GM12878 (cell line): ENCODE data around the gene PSMB7. TPM values are rescaled to one million over a fixed set of nuclear protein-coding genes. Genes with fewer than 3 reads are reported as not detected.

Experiments used
- ATAC-seq: fragments of 200-7000 bp; cut with Tn5 transposase; 3 replicates; pipeline ENCODE4 v1.9.1; 2020; ENCODE audit warnings: mild to moderate bottlenecking, moderate library complexity
- BruUV-seq: library from RNA; stranded (reverse); fragments of 400-500 nt; replicated peaks from 2 replicates; lab custom pipeline; 2021; lab: Mats Ljungman, UMichigan
- CTCF ChIA-PET: fragments of 300-600 bp; sonication (Branson Sonifier 250); formaldehyde crosslinking; extraction: SDS; loops from one replicate; lab custom pipeline; 2021; ENCODE audit warnings: inconsistent platforms; lab: Yijun Ruan, JAX
- POLR2A ChIA-PET: fragments of 350-600 bp; formaldehyde crosslinking; extraction: SDS; loops from one replicate; lab custom pipeline; 2021; ENCODE audit warnings: inconsistent platforms; lab: Charles Lee
- RAD21 ChIA-PET: fragments of 300-600 bp; sonication (Branson Sonifier 250); formaldehyde crosslinking; loops from one replicate; lab custom pipeline; 2023; ENCODE audit warnings: antibody characterized with exemption; ENCODE audit not compliant: unreplicated experiment; lab: Charles Lee
- SMC1A ChIA-PET: fragments of 300-600 bp; sonication (Branson Sonifier 250); formaldehyde crosslinking; loops from one replicate; lab custom pipeline; 2023; ENCODE audit not compliant: unreplicated experiment, uncharacterized antibody; lab: Charles Lee
- DNase-seq: peaks from one replicate; pipeline ENCODE4 v3.0.0-alpha.2; 2011; ENCODE audit warnings: low read depth, low spot score
- FAIRE-seq: peaks from 3 replicates; lab custom pipeline; 2011; peaks lifted over from hg19 to GRCh38; lab: Jason Lieb, UNC
- H2AFZ ChIP-seq: 2 replicates; pipeline ENCODE4 v1.6.0; 2011; ENCODE audit warnings: low read depth, low read length, control low read depth; ENCODE audit not compliant: control insufficient read depth
- H3K27ac ChIP-seq: 2 replicates; pipeline ENCODE4 v1.5.1; 2011; ENCODE audit warnings: control low read depth; ENCODE audit not compliant: control insufficient read depth, insufficient read depth
- H3K27me3 ChIP-seq, 2 experiments: replicated peaks in 1 of 2; 2 replicates each; pipeline versions ENCODE4 v1.6.0 to v1.6.1; 2011; ENCODE audit warnings: low read length in 1 of 2; ENCODE audit not compliant: control insufficient read depth in 2 of 2, insufficient read depth in 2 of 2
- H3K36me3 ChIP-seq, 2 experiments: 2 replicates each; pipeline ENCODE4 v1.5.1; 2011; ENCODE audit warnings: low read length in 1 of 2; ENCODE audit not compliant: control insufficient read depth in 2 of 2, insufficient read depth in 2 of 2
- H3K4me1 ChIP-seq: 2 replicates; pipeline ENCODE4 v1.6.1; 2011; ENCODE audit warnings: mild to moderate bottlenecking, low read length, moderate library complexity, mixed read lengths; ENCODE audit not compliant: control insufficient read depth, insufficient read depth
- H3K4me2 ChIP-seq: 2 replicates; pipeline ENCODE4 v1.6.0; 2011; ENCODE audit warnings: control low read depth; ENCODE audit not compliant: control insufficient read depth, insufficient read depth
- H3K4me3 ChIP-seq: fragments of 200-600 bp; sonication (generic); 2 replicates; pipeline ENCODE4 v1.5.1; 2016
- H3K79me2 ChIP-seq: 2 replicates; pipeline ENCODE4 v1.6.0; 2011; ENCODE audit warnings: low read length; ENCODE audit not compliant: control insufficient read depth, insufficient read depth
- H3K9ac ChIP-seq: 2 replicates; pipeline ENCODE4 v1.8.0; 2011; ENCODE audit warnings: low read length, control low read depth, mixed read lengths; ENCODE audit not compliant: control insufficient read depth, insufficient read depth
- H3K9me3 ChIP-seq: replicated peaks from 3 replicates; pipeline ENCODE4 v1.5.1; 2011; ENCODE audit warnings: mild to moderate bottlenecking, low read length; ENCODE audit not compliant: control insufficient read depth, insufficient read depth
- H4K20me1 ChIP-seq: 2 replicates; pipeline ENCODE4 v1.6.0; 2011; ENCODE audit not compliant: control insufficient read depth, insufficient read depth
- ASH2L ChIP-seq: fragments of 300-600, 200-600 bp; sonication (generic); IDR thresholded peaks from 2 replicates; pipeline ENCODE4 v1.6.1; 2017; ENCODE audit warnings: low read depth, mild to moderate bottlenecking, borderline replicate concordance
- CBFB ChIP-seq: IDR thresholded peaks from 2 replicates; pipeline ENCODE4 v1.6.1; 2016; ENCODE audit warnings: antibody characterized with exemption, low read depth
- EGR1 ChIP-seq, 2 experiments: IDR thresholded peaks; 1 replicate in 1 of 2; 2 replicates in 1 of 2; pipeline ENCODE4 v1.6.1; 2011 to 2012; ENCODE audit warnings: low read depth in 2 of 2, low read length in 2 of 2, borderline replicate concordance in 1 of 2, mild to moderate bottlenecking in 1 of 2, moderate library complexity in 1 of 2
- EP300 ChIP-seq, 2 experiments: fragments of 150-350 bp in 1 of 2; IDR thresholded peaks; 2 replicates each; pipeline ENCODE4 v1.6.1; 2011 to 2012; ENCODE audit warnings: low read depth in 2 of 2, low read length in 2 of 2, borderline replicate concordance in 1 of 2, improper control_type of control experiment in 1 of 2, inconsistent platforms in 1 of 2; ENCODE audit not compliant: control insufficient read depth in 1 of 2
- HCFC1 ChIP-seq: fragments of 150-350 bp; IDR thresholded peaks from 2 replicates; pipeline ENCODE4 v1.6.1; 2014; ENCODE audit warnings: low read length
- IKZF2 ChIP-seq, 2 experiments: fragments of 450-650 bp; IDR thresholded peaks; 2 replicates each; pipeline ENCODE4 v1.6.1; 2017; ENCODE audit warnings: mild to moderate bottlenecking in 2 of 2, moderate library complexity in 2 of 2
- NBN ChIP-seq: fragments of 450-650 bp; IDR thresholded peaks from 2 replicates; pipeline ENCODE4 v1.6.1; 2016
- NFYB ChIP-seq: IDR thresholded peaks from 2 replicates; pipeline ENCODE4 v1.6.1; 2011; ENCODE audit warnings: low read depth, mild to moderate bottlenecking, low read length, improper control_type of control experiment, moderate library complexity; ENCODE audit not compliant: insufficient read depth
- PKNOX1 ChIP-seq: fragments of 450-650 bp; IDR thresholded peaks from 2 replicates; pipeline ENCODE4 v1.6.1; 2016; ENCODE audit warnings: mild to moderate bottlenecking
- SRF ChIP-seq, 2 experiments: IDR thresholded peaks; 2 replicates each; pipeline ENCODE4 v1.6.1; 2011; ENCODE audit warnings: low read depth in 2 of 2, low read length in 2 of 2, mild to moderate bottlenecking in 1 of 2, moderate library complexity in 1 of 2
- TARDBP ChIP-seq: IDR thresholded peaks from 2 replicates; pipeline ENCODE4 v1.6.1; 2016; ENCODE audit warnings: borderline replicate concordance
- TBL1XR1 ChIP-seq: IDR thresholded peaks from 2 replicates; pipeline ENCODE4 v1.6.1; 2012; ENCODE audit warnings: low read depth, low read length, improper control_type of control experiment
- ZNF217 ChIP-seq: fragments of 450-650 bp; IDR thresholded peaks from 2 replicates; pipeline ENCODE4 v1.6.1; 2017; ENCODE audit warnings: antibody characterized with exemption, mild to moderate bottlenecking
- WGBS: methylation state at CpG from one replicate; pipeline ENCODE4 v1.1.6; 2016; ENCODE audit warnings: low lambda C conversion rate; ENCODE audit not compliant: insufficient replicate concordance, insufficient coverage; ENCODE audit errors: missing lambda C conversion rate; 5-methylcytosine and 5-hydroxymethylcytosine counted together
- in situ Hi-C: fragments of 300-500 bp; cut with MboI; formaldehyde crosslinking; loops from 9 replicates; pipeline ENCODE4 v1.14.3; 2018; ENCODE audit warnings: mixed read lengths
- intact Hi-C: fragments of 100-400 bp; cut with micrococcal nuclease; formaldehyde crosslinking; loops from one replicate; pipeline ENCODE4 v1.14.2; 2022; ENCODE audit not compliant: unreplicated experiment
- polyA plus RNA-seq, 11 experiments: library from polyadenylated mRNA; depleted of rRNA in 4 of 11; unstranded in 6 of 11; stranded (reverse) in 5 of 11; fragments of >200 nt; fragmentation: Nextera tagmentation in 4 of 11; fragmentation: Illumina TruSeq in 1 of 11; extraction: Ambion mirVana in 4 of 11; extraction: Trizol in 1 of 11; gene quantifications; 1 replicate in 1 of 11; 2 replicates in 10 of 11; pipeline versions ENCODE4 v1.2.1 to v1.2.3, GENCODE V29; 2011 to 2016; ENCODE audit warnings: inconsistent platforms in 2 of 11, missing spikeins in 2 of 11, low read depth in 1 of 11
- total RNA-seq, 4 experiments: library from RNA; depleted of rRNA in 3 of 4; stranded (reverse); fragments of >200 nt in 3 of 4; fragmentation: Illumina TruSeq in 1 of 4; extraction: Trizol in 1 of 4; gene quantifications; 2 replicates each; pipeline versions ENCODE4 v1.2.1 to v1.2.3, GENCODE V29; 2013 to 2021
- TF ChIP-seq, protein P1 (sequence below): fragments of 450-650 bp; IDR thresholded peaks from 2 replicates; pipeline ENCODE4 v1.6.1; 2016; ENCODE audit warnings: mild to moderate bottlenecking, moderate library complexity, borderline replicate concordance
- TF ChIP-seq, protein P2 (sequence below): fragments of 450-650 bp; formaldehyde crosslinking; IDR thresholded peaks from 2 replicates; pipeline ENCODE4 v1.5.0; 2022; ENCODE audit warnings: mild to moderate bottlenecking, missing genetic modification characterization

Gene PSMB7
- total and polyA plus RNA-seq, 10 of the 15 experiments (the other 5 are each of a cell fraction or from before 2014, with no cell fraction given) = 174 to 564 (median 268) TPM

DNA sequence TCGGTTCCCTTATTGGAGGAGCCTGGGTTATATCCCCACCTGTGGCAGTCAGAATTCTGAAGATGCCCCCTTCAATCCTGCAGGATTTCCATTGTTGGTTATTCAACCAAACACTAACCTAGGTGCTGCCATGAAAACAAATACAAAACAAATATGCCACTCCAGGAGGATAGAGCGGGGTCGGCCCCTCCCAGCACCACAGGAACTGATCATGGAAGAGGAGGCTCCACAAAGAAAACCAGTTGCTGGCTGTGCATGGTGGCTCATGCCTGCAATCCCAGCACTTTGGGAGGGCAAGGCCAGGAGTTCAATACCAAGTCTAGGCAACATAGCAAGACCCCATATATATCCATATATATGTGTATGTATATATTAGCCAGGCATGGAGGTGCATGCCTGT lies 21.8 kb upstream of the PSMB7 start:
- intact Hi-C loops (no loop called here), in situ Hi-C loops (no loop called here)
- POLR2A ChIA-PET = no interaction called here
- FAIRE-seq (no peak), ATAC-seq (no peak), DNase-seq (no peak)
- Histone ChIP-seq H3K36me3 (no peaks in the 10 kb centered on the region), H4K20me1 (no peaks in the 10 kb centered on the region), H3K27ac (0 out of 2 replicates have a peak overlapping the region, but pooled peaks have one; percentile 25), H3K9me3 (peaks cover 3% of the 10 kb centered on the region; the same call in 1 of the 3 replicates), H3K79me2 (no peaks in the 10 kb centered on the region), H3K4me3 (no peak overlapping the region), H3K4me1 (peaks cover 9% of the 10 kb centered on the region), H3K9ac (no peak overlapping the region), H3K27me3 (no peaks in the 10 kb centered on the region), H3K4me2 (no peak overlapping the region), H2AFZ (peak overlapping the region; percentile 7; the same call in 1 of the 2 replicates)
- no TSS peak for BruUV-seq
- SMC1A ChIA-PET = no interaction called here
- RAD21 ChIA-PET = no interaction called here
- CTCF ChIA-PET = interaction anchor here (0.7 kb wide), 1 partner anchor 581 kb away, joined by 3 read pairs; no protein-coding TSS in a partner anchor
- TF ChIP-seq SRF (IDR thresholded peaks at IDR 0.05; ENCODE audit: low read depth in 2 of 2, low read length in 2 of 2) (no peak), ZNF217 (no peak), TARDBP (no peak), NFYB (no peak), PKNOX1 (no peak), EP300 (IDR thresholded peaks at IDR 0.05; ENCODE audit: borderline replicate concordance in 1 of 2, control insufficient read depth in 1 of 2, low read depth in 2 of 2, low read length in 2 of 2) (no peak), TBL1XR1 (no peak), IKZF2 (IDR thresholded peaks at IDR 0.05) (no peak), NBN (no peak), HCFC1 (no peak), CBFB (no peak), ASH2L (no peak), EGR1 (IDR thresholded peaks at IDR 0.05; ENCODE audit: borderline replicate concordance in 1 of 2, low read depth in 2 of 2, low read length in 2 of 2) (no peak)
- TF ChIP-seq, protein P1, sequence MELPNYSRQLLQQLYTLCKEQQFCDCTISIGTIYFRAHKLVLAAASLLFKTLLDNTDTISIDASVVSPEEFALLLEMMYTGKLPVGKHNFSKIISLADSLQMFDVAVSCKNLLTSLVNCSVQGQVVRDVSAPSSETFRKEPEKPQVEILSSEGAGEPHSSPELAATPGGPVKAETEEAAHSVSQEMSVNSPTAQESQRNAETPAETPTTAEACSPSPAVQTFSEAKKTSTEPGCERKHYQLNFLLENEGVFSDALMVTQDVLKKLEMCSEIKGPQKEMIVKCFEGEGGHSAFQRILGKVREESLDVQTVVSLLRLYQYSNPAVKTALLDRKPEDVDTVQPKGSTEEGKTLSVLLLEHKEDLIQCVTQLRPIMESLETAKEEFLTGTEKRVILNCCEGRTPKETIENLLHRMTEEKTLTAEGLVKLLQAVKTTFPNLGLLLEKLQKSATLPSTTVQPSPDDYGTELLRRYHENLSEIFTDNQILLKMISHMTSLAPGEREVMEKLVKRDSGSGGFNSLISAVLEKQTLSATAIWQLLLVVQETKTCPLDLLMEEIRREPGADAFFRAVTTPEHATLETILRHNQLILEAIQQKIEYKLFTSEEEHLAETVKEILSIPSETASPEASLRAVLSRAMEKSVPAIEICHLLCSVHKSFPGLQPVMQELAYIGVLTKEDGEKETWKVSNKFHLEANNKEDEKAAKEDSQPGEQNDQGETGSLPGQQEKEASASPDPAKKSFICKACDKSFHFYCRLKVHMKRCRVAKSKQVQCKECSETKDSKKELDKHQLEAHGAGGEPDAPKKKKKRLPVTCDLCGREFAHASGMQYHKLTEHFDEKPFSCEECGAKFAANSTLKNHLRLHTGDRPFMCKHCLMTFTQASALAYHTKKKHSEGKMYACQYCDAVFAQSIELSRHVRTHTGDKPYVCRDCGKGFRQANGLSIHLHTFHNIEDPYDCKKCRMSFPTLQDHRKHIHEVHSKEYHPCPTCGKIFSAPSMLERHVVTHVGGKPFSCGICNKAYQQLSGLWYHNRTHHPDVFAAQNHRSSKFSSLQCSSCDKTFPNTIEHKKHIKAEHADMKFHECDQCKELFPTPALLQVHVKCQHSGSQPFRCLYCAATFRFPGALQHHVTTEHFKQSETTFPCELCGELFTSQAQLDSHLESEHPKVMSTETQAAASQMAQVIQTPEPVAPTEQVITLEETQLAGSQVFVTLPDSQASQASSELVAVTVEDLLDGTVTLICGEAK = no peak
- TF ChIP-seq, protein P2, sequence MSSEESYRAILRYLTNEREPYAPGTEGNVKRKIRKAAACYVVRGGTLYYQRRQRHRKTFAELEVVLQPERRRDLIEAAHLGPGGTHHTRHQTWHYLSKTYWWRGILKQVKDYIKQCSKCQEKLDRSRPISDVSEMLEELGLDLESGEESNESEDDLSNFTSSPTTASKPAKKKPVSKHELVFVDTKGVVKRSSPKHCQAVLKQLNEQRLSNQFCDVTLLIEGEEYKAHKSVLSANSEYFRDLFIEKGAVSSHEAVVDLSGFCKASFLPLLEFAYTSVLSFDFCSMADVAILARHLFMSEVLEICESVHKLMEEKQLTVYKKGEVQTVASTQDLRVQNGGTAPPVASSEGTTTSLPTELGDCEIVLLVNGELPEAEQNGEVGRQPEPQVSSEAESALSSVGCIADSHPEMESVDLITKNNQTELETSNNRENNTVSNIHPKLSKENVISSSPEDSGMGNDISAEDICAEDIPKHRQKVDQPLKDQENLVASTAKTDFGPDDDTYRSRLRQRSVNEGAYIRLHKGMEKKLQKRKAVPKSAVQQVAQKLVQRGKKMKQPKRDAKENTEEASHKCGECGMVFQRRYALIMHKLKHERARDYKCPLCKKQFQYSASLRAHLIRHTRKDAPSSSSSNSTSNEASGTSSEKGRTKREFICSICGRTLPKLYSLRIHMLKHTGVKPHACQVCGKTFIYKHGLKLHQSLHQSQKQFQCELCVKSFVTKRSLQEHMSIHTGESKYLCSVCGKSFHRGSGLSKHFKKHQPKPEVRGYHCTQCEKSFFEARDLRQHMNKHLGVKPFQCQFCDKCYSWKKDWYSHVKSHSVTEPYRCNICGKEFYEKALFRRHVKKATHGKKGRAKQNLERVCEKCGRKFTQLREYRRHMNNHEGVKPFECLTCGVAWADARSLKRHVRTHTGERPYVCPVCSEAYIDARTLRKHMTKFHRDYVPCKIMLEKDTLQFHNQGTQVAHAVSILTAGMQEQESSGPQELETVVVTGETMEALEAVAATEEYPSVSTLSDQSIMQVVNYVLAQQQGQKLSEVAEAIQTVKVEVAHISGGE = no peak
- 83% methylated on average over 3 of the region's 3 CpGs for WGBS
